Stimulated activated CD4-positive, alpha-beta T cell treated with anti-CD3 and anti-CD28 coated beads, Interleukin-1b, Interleukin-23, amount 100 ng/mL, for 24 hours (primary cell): Measurements from ENCODE around the gene LKAAEAR1.

Experiments
- DNase-seq, 4 experiments: peaks; one replicate each; pipeline ENCODE4 v3.0.0-alpha.2; 2020; ENCODE audit warnings: low read depth in 4 of 4, low spot score in 1 of 4

LKAAEAR1 gene

GRCh38 chr20:64068386-64069208 lies 15.6 kb downstream of the LKAAEAR1 start:
- DNase-seq = no peak

DNA sequence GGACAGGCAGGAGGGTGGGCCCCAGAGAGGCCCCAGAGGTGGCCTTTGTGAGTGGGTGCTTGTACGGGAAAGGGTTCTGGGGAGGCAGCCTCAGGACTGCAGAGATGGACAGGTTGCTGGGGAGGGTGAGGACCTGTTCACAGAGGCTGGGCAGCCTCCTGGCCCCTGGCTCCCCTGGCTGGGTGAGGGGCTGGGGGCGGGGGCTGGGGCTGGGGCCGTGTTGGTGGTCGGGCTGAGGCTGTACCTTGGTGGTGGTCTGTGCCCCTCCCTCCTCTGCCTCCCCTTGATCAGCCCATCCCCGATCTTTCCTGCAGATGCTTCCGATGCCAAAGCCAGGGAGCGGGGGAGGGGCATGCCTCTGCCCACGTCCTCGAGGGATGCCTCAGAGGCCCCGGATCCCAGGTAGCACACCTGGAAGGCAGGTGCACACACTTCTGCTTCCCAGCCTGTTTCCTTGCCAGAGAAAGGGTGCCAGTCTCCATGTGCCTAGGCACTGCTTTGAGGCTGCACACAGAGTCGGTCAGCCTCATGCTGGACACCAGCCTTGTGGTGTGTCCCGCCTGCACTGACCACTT lies 16.4 kb downstream of the LKAAEAR1 start:
- no peak for DNase-seq

GRCh38 chr20:64067005-64067632 lies 17.1 kb downstream of the LKAAEAR1 start:
- no peak for DNase-seq

DNA sequence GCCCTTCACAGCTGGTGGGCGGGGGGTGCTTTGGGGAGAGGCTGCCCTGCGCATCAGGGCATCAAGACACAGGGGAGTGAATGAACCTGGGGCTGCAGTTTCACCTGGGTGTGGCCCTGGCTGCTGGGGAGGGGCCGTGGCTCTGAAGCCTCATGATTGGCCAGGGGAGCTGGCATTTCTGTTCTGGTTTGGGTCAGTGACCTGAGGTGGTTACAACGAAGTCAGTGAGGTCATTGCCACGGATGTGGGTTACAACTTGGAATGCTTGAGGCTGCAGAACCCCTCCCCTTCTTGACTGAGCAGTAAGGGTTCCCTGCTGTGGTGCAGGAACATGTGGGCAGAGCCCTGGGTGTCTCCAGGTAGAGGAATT lies 18.2 kb downstream of the LKAAEAR1 start:
- DNase-seq = no peak

DNA sequence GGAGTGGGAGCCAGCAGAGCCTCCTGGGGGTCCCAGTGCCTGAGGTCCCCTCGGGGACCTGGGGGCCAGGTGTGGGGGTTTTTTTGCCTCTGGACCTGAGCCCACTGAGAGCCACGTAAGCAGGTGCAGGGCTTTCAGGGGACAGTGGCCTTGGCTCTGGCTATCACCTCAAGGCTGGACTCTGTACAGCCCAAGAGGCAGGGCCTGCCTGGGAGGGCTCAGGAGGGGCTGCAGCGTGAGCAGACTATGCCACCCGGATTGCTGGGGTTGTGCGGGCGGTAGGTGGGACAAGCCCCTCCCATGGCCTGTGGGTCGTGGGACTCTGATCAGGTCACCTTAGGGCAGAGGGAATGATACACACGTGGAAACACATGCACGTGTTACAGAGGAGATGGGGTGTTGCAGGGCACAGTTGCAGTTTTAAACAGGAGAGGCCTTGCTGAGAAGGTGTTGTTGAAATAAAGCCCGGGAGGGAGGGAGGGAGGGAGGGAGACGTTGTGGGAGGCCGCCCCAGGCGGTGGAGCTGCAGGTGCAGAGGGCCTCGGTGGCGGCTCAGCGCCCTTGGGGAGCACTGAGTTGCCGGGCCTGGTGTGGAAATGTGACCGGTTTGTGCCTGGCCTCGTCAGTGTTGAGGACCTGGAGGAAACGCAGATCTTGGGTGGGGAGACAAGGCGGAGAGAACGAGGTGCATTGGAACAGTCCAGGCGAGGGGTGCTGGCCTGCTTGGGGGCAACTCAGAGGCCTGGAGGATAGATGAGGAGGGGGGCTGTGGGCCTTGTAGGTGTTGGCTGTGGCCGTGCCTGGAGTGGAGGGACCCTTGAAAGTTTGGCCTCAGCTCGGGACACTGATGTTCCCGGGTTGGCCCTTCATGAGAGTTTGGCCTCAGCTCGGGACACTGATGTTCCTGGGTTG lies 18.9 kb downstream of the LKAAEAR1 start:
- DNase-seq = no peak

DNA sequence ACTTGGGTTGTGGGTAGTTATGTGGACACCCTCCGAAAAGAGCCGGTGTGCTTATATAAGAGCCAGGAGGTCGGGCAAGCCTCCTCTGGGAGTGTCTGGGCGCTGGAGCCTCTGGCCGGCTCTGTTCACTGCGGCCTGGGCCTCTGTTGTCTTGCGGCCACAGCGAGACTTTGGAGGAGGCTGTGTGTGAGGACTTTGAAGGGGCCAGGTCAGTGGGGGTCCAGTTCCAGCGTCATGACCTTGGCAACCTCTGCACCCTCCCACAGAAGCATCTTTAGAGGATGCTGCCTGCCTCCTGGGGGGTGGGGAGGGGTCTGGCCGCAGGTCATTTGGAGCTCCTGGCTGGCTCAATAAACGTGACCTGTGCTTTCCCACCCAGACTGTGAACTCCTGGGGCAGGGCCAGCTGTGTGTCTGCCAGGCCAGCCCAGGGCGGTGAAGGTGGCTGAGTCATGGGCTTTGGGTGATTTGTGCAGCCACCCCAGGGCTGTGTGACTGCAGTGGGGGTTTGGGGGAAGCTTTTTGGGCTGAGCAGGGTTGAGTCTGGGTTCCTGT lies 20.0 kb downstream of the LKAAEAR1 start:
- no peak for DNase-seq

DNA sequence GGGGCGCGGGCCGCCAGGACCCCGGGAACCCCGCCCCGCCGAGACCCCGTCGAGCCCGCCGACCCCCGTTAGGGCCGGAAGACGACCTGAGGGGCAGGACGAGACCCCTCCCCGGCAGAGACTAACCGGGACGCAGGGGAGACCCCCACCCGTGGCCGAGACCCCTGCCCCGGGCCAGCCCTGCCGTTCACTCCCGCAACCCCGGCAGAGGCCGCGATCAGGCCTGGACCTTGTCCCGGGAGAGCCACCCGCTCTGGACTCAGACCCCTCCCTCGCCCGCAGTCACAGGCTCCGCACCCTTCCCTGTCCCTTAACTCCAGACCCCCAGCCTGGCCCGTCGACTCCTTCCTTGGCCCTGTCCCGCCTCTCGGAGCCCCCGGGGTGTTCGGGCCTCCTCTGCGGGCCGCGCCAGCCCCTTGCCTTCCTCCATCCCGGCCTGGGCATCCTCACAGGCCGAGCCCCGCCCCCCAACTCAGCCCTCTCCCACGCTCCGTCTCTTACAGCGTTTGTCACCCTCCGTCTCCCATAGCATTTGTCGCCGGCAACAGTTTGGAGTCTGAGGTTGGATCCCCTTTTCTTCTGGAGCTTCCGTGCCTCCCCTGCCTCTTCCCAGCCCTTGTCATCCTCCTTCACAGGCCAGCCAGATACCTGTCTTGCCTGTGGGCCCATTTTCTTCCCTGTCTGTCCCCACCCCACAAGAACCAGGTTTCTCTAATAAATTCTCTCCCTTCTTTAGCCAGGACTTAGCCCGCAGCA lies 20.6 kb downstream of the LKAAEAR1 start:
- DNase-seq = no peak

DNA sequence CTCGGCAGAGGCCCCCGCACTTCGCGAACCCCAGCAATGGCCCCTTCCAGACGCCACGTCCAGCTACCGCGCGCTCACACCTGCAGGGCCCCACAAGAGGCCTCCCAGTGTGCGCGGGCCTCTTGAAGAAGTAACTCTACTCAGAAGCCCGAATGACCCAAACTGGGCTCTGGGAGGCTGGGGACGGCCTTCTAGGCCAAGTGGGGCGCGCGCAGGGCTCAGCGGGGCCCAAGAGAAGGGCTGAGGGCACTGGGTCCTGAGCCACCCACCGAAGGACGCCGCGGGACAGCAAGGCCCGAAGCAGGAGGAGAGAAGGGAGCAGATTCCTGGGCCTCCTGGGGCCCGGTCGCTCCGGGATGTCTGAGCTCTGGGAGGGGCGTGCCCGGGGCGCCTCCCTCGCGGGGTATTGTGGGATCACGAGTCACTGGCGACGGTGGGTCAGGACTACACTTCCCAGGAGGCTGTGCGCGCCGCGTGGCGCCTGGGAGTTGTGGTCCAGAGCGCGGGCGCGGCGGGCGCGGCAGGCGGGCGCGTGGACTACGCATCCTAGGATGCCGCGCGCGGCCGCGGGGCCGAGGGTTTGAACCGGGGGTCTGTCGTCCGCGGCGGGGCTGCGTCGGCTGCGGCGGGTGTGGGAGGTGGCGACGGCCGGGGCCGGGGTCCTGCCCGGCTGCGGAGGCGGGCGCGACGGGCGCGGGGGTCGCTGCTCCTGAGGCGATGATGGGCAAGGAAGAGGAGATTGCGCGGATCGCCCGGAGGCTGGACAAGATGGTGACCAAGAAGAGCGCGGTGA lies 21.4 kb downstream of the LKAAEAR1 start, which contains the start of gene TCEA2:
TCEA2 (plus strand) TSS at position 603 of the 793 bp plus-strand sequence; CDS start at position 718, 115 bp downstream.
- peak; percentile 85 to 95 (median 90) for DNase-seq

GRCh38 chr20:64062276-64062595 lies 22.0 kb downstream of the LKAAEAR1 start:
- DNase-seq = no peak

DNA sequence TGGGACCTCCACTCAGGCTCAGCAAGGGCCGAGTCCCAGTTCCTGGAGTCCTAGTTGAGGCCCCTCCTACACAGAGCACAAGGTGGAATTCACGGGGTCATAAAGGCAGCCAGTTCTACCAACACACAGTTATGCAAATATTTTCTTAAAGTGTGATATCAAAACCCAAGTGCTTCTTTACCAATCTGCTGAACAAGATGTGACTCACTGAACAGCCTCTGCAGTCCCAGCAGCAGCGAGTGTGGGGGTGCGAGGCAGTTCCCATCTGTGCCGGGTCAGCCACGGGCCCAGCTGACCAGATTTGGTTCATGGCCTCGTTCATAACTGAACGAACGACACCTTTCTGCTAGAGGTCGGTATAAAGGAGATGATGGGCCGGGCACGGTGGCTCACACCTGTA lies 25.7 kb downstream of the LKAAEAR1 start:
- DNase-seq = no peak

GRCh38 chr20:64057628-64058498 lies 26.3 kb downstream of the LKAAEAR1 start:
- DNase-seq = peak; percentile 70 to 82 (median 78)

DNA sequence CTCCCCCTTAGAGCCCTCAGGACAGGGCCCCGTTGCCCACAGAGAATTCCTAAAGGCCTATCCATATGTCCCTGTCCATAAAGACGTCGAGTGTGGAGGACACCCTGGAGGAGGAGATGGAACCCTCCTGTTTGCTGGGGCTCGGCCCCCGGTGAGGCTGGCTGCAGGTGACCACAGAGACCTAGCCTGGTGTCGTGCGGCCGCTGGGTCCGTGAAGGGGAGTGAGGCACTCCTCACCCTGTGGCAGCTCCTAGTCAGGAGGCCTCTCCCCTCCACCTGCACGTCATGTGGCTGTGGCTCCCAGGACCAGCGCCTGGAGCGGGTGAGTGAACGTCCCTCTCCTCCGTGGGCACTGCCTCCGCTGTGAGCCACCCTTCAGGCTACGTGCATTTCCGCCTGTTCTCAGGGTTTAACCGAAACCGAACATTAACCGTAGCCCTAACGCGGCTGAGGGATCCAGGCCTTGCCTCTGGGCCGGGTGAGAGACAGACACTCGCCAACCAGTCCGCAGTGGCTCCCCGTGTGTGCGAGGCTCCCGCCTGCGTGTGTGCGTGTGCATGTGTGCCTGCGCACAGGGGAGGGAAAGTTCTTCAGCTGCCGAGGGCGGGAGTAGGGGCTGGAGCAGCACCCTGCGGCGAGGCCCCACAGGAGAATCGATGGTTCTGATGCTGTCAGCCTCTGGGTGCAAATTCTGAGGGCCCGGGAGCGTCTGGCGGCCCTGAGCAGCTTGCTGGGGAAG lies 27.1 kb downstream of the LKAAEAR1 start:
- no peak for DNase-seq

- DNase-seq = no peak
These were observed 27.6 kb downstream of the LKAAEAR1 start for GRCh38 chr20:64056639-64056888.

- DNase-seq = no peak
These were observed 28.1 kb downstream of the LKAAEAR1 start for GRCh38 chr20:64055893-64056638.

DNA sequence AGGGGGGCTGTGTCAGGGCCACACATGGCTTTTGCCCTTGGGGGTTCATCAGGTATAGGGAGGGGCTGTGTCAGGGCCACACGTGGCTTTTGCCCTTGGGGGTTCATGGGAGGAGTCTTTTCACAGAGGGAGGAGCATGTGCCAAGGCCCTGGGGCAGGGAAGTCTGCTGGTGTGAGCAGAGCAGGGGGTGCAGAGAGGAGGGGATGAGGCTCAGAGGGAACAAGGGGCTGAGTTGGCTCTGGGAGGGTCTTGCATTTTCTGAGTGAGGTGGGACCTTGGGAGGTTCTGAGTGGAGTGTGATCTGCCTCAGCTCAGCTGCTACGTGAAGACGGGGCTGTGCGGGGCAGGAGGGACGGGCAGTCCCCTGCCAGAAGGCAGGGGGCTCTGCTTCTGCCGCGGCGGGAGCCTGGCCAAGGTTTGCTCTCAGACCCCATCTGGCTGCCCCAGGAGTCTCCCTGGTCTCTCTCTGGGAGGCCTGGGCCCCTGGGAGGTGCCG lies 28.8 kb downstream of the LKAAEAR1 start:
- DNase-seq = no peak

DNA sequence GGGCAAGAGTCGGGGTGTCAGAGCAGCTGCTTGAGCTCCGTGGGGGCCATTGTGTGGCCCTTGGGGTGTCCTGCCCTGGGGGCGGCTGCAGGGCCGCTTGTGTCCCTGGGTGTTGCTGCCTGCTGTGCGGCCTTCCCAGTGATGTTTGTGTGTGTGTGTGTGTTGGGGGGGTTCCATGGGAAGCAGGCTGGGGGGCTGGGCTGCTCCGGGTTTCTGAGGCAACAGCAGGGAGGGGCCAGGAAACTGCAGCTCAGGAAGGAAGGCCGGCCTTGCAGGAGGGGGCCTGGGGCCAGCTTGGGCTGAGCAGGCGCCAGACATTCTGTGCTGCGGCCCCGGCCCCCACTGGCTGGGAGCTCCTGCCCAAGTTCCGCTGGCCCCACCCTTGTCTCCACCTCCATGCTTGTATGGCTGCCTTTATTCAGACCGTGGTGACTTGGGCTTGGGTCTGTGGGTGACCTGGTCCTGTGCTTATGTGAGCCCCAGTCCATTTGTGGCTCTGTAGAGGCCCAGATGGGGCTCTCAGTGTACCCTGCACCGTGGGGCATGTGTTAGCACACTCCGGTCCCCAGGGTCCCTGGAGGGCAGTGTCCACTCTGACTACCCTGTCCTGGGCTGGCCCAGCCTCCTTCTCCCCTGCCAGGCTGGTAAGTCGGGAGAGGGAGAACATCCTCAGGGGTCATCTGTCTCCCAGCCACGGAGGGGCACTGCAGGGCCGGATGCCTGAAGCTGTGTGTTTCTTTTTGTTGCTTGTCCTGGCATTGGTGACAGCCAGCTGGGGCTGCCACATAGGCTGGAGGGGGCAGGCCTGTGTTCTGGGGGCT lies 30.1 kb downstream of the LKAAEAR1 start:
- DNase-seq = no peak
